ENCODE data around the gene DUSP22. TPM values are rescaled to one million over a fixed set of nuclear protein-coding genes. Genes with fewer than 3 reads are reported as not detected.
A peak's percentile ranks its signal among the peaks of the same experiment; 100 is the strongest.

The DUSP22 gene
- total and polyA plus RNA-seq, 2 donors (not counting 1 experiment from before 2014, with no cell fraction given) = 117 to 133 TPM

DNA sequence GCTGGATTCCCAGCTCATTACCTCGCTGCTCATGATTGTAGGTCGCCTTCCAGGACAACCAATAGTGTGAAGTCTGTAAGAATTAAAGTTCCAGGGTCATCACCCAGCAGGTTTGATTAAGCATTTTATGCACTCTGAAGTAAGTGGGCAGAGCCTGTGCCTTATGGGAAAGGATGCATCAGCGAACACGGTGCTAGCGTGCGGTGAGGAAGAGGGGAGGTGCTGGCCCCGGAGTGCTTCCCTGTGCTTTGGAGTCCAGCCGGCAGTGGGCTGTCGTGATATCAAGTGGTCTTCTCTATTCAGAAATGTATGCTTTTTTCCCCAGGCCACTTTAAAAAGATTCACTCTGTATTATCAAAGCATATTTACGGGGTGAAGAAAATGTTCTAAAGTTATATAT lies 16.0 kb downstream of the DUSP22 start:
- POLR2A ChIA-PET = interaction anchor here (0.9 kb wide), 1 partner anchor 48 kb away, joined by 3 read pairs; no protein-coding TSS in a partner anchor
- WGBS (ENCODE audit: insufficient coverage) = 87% methylated on average over 9 of the region's 10 CpGs
- Histone ChIP-seq H3K4me1 (ENCODE audit: control insufficient read depth in 2 of 2, insufficient read depth in 2 of 2, low read length in 2 of 2) (peaks cover 51 to 78% of the 10 kb centered on the region in 2 donors), H3K4me3 (ENCODE audit: control extremely low read depth in 1 of 5, extremely low read depth in 1 of 5, insufficient read depth in 1 of 5, low read depth in 2 of 5, low read length in 4 of 5) (no peak overlapping the region), H3K27me3 (replicated peaks in 1 of 4; ENCODE audit: control extremely low read depth in 1 of 4, control insufficient read depth in 3 of 4, insufficient read depth in 4 of 4, low read length in 3 of 4) (no peaks in the 10 kb centered on the region), H3K79me2 (ENCODE audit: control insufficient read depth, insufficient read depth, low read length) (peaks cover 71% of the 10 kb centered on the region), H3K9me3 (ENCODE audit: control extremely low read depth in 1 of 3, control insufficient read depth in 2 of 3, insufficient read depth in 1 of 3, low read length in 2 of 3) (peaks cover 0 to 32% (median 0%) of the 10 kb centered on the region in 3 donors), H2AFZ (ENCODE audit: insufficient read depth, low read depth, low read length, poor library complexity, severe bottlenecking) (no peak overlapping the region), H3K27ac (ENCODE audit: low read length in 2 of 2) (no peak overlapping the region), H3K36me3 (replicated peaks in 1 of 2; ENCODE audit: control extremely low read depth in 1 of 2, control insufficient read depth in 1 of 2, extremely low read depth in 1 of 2, insufficient read depth in 2 of 2, low read length in 1 of 2) (peaks cover 0 to 47% of the 10 kb centered on the region in 2 experiments), H3K4me2 (replicated peaks; ENCODE audit: low read depth, low read length, poor library complexity, severe bottlenecking) (no peak overlapping the region), H4K20me1 (ENCODE audit: control insufficient read depth, insufficient read depth, low read length, poor library complexity, severe bottlenecking) (no peaks in the 10 kb centered on the region), H3K9ac (ENCODE audit: low read length) (no peak overlapping the region)
- H3K27ac Mint-ChIP-seq = peak overlapping the region; percentile 37
- CTCF ChIA-PET = interaction anchor here (1.0 to 2.8 kb wide), 4 partner anchors 13 to 80 kb away, joined by 3 to 8 read pairs (median 4); no protein-coding TSS in a partner anchor
- H3K27me3 Mint-ChIP-seq = no peaks in the 10 kb centered on the region
- H3K4me1 Mint-ChIP-seq = peaks cover 52% of the 10 kb centered on the region
- H3K9me3 Mint-ChIP-seq (ENCODE audit: insufficient read depth) = no peaks in the 10 kb centered on the region
- intact Hi-C loops (cut with micrococcal nuclease) = no loop called here
- no peak for DNase-seq
- ATAC-seq (ENCODE audit: low read depth) = no peak
- TF ChIP-seq, protein P1, sequence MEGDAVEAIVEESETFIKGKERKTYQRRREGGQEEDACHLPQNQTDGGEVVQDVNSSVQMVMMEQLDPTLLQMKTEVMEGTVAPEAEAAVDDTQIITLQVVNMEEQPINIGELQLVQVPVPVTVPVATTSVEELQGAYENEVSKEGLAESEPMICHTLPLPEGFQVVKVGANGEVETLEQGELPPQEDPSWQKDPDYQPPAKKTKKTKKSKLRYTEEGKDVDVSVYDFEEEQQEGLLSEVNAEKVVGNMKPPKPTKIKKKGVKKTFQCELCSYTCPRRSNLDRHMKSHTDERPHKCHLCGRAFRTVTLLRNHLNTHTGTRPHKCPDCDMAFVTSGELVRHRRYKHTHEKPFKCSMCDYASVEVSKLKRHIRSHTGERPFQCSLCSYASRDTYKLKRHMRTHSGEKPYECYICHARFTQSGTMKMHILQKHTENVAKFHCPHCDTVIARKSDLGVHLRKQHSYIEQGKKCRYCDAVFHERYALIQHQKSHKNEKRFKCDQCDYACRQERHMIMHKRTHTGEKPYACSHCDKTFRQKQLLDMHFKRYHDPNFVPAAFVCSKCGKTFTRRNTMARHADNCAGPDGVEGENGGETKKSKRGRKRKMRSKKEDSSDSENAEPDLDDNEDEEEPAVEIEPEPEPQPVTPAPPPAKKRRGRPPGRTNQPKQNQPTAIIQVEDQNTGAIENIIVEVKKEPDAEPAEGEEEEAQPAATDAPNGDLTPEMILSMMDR (IDR thresholded peaks at IDR 0.05) = no peak
- TF ChIP-seq EZH2 (IDR thresholded peaks at IDR 0.05; ENCODE audit: borderline replicate concordance, insufficient read depth, low read depth, low read length, poor library complexity, severe bottlenecking) = no peak
- H3K4me3 Mint-ChIP-seq = no peak overlapping the region

DNA sequence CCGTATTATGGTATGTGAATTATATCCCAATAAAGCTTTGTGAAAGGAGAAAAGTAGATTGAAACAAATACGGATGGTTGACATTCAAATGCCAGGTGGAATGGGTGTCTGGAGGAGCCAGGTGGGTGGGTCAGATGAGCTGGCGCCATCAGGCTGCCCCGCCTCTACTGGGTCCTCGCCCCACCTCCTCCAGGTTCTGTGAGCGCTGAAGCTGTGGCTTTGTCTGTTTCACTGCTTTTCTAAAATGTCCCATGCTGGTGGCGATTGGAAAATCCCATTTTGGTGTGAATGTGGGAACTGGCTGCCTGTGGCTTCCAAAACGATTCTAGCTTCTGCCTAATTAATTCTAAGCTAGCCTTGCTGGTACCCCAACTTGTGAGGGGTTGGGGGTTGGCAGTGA lies 16.5 kb downstream of the DUSP22 start:
- H3K36me3 ChIP-seq (replicated peaks in 1 of 2; ENCODE audit: control extremely low read depth in 1 of 2, control insufficient read depth in 1 of 2, extremely low read depth in 1 of 2, insufficient read depth in 2 of 2, low read length in 1 of 2) = peaks cover 0 to 42% of the 10 kb centered on the region in 2 experiments
- ATAC-seq (ENCODE audit: low read depth) (no peak), DNase-seq (no peak)
- no peak overlapping the region for H3K4me3 ChIP-seq (ENCODE audit: control extremely low read depth in 1 of 5, extremely low read depth in 1 of 5, insufficient read depth in 1 of 5, low read depth in 2 of 5, low read length in 4 of 5)
- Mint-ChIP-seq H3K27me3 (no peaks in the 10 kb centered on the region), H3K4me1 (peaks cover 56% of the 10 kb centered on the region), H3K27ac (peak overlapping the region; percentile 37), H3K4me3 (no peak overlapping the region), H3K9me3 (ENCODE audit: insufficient read depth) (no peaks in the 10 kb centered on the region)
- no peaks in the 10 kb centered on the region for H3K27me3 ChIP-seq (replicated peaks in 1 of 4; ENCODE audit: control extremely low read depth in 1 of 4, control insufficient read depth in 3 of 4, insufficient read depth in 4 of 4, low read length in 3 of 4)
- TF ChIP-seq EZH2 (IDR thresholded peaks at IDR 0.05; ENCODE audit: borderline replicate concordance, insufficient read depth, low read depth, low read length, poor library complexity, severe bottlenecking) = no peak
- TF ChIP-seq, protein P1 (IDR thresholded peaks at IDR 0.05) = no peak
- intact Hi-C loops (cut with micrococcal nuclease) = no loop called here
- no peak overlapping the region for H3K9ac ChIP-seq (ENCODE audit: low read length)
- ChIA-PET CTCF (interaction anchor here (1.0 to 1.5 kb wide), 4 partner anchors 13 to 81 kb away, joined by 3 to 4 read pairs (median 4); no protein-coding TSS in a partner anchor), POLR2A (no interaction called here)
- no peak overlapping the region for H3K4me2 ChIP-seq (replicated peaks; ENCODE audit: low read depth, low read length, poor library complexity, severe bottlenecking)
- peaks cover 68% of the 10 kb centered on the region for H3K79me2 ChIP-seq (ENCODE audit: control insufficient read depth, insufficient read depth, low read length)
- H3K4me1 ChIP-seq (ENCODE audit: control insufficient read depth in 2 of 2, insufficient read depth in 2 of 2, low read length in 2 of 2) = peaks cover 56 to 82% of the 10 kb centered on the region in 2 donors
- peaks cover 0 to 31% (median 0%) of the 10 kb centered on the region in 3 donors for H3K9me3 ChIP-seq (ENCODE audit: control extremely low read depth in 1 of 3, control insufficient read depth in 2 of 3, insufficient read depth in 1 of 3, low read length in 2 of 3)
- no peak overlapping the region for H2AFZ ChIP-seq (ENCODE audit: insufficient read depth, low read depth, low read length, poor library complexity, severe bottlenecking)
- H3K27ac ChIP-seq (ENCODE audit: low read length in 2 of 2) = peak overlapping the region in 1 of 2 donors; percentile 10
- H4K20me1 ChIP-seq (ENCODE audit: control insufficient read depth, insufficient read depth, low read length, poor library complexity, severe bottlenecking) = no peaks in the 10 kb centered on the region
- 91% methylated on average over 8 of the region's 8 CpGs for WGBS (ENCODE audit: insufficient coverage)
